NCI-H460 (cell line): ENCODE data around the gene NADSYN1. TPM values are rescaled to one million over a fixed set of nuclear protein-coding genes. Genes with fewer than 3 reads are reported as not detected.

Experiments
- DNase-seq: peaks from one replicate; pipeline ENCODE4 v3.0.0-alpha.2; 2016; ENCODE audit warnings: low read depth; ENCODE audit errors: extremely low read depth
- total RNA-seq: library from RNA; depleted of rRNA; stranded (reverse); fragments of >200 nt; shearing (Covaris generic); gene quantifications from 2 replicates; pipeline ENCODE4 v1.2.3, GENCODE V29; 2014

Gene NADSYN1
- total RNA-seq, 1 experiment from 2014 or later: 54.3 TPM

DNA sequence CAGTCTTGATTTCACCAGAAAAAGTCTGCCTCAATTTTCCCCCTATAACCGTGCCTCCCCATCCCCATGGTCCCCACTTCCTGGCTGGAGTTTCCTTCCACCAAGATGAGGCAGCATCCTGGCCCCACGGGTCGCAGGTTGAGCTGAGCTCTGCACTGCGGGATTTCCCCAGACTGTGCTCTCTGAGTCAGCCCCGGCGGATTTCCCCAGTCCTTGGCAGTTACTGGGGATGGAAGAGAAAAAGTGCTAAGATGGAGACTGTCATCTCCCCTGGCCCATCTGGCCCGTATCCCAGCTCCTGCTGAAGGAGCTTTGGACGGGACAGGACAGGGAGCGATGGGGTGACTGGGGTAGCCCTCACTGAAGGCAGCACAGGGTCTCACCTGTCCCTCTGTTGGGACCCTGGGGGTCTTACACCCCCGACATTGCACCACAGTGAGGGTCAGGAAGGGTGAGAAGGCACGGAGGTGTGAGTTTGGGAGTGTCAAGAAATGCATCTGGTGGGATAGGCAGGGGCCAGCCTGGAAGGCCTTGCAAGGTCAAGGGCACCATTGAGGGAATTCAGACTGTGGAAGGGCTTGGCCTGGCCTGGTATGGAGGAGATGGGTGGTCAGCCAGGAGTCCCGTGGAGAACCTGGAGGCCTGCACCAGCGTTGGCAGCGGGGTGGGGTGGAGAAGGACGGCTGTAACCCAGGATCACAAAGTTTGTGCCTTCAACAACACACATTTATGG, 36.5 kb downstream of the NADSYN1 start:
- no peak for DNase-seq

DNA sequence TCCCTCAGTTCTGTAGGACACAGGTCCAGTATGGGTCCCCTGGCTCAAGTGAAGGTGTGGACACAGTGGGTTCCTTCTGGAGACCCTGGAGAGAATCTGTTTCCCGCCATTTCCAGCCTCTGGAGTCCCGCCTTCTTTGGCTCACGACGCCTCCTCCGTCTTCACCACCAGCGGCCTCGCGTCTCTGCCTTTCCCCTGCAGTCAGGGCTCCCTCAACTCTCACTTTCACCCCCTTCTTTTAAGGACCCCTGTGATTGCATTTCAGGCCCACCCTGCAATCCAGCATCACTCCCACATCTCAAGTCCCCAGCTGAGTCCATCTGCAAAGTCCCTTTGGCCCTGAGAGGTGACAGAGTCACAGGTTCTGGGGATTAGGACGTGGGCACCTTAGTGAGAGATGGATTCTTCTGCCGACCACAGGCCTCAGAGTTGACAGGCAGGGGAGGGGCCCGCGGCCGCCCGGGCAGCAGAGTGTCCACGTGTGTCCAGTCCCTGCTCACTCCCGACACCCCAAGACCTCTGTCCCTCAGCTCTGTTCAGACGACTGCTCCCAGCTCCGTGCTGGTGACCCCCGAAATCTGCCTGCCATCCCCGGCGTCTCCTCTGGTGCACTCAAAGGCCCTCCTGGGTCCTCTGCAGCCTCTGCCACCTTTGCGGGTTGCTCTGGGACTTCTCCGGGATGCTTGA, 37.2 kb downstream of the NADSYN1 start:
- no peak for DNase-seq

DNA sequence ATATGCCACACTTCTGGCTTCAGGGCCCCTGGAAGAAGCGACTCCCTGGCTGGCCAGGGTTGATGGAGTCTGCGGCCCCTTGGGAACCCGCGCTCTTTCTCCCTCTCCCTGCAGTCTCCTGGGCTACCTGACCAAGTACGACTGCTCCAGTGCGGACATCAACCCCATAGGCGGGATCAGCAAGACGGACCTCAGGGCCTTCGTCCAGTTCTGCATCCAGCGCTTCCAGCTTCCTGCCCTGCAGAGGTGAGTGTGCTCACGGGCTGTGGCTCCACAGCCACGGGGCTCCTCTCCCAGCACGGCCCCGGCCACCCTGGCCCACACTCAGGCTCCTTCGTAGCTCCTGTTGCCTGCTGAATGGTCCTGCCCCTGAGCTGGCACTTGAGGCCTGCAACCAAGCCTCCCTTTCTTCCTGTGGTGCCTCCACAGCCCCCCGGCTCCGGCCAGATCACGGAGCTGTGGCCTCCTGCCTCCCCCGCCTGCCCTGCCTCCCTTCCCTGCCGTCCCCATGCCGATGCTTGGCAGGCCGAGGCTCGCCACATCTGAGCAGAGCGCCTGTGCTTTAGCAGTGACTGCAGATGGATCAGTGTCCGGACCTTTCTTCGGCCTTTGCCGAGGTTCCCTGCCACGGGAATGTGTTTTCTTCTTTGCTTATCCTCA, 37.9 kb downstream of the NADSYN1 start:
- no peak for DNase-seq

GRCh38 chr11:71491531-71491930, 38.5 kb downstream of the NADSYN1 start:
- no peak for DNase-seq

GRCh38 chr11:71491940-71492339, 38.9 kb downstream of the NADSYN1 start:
- DNase-seq: no peak

GRCh38 chr11:71495286-71496230, 42.6 kb downstream of the NADSYN1 start:
- DNase-seq: no peak

- no peak for DNase-seq
These were observed 43.4 kb downstream of the NADSYN1 start for GRCh38 chr11:71496421-71496820.

GRCh38 chr11:71498091-71498490, 45.1 kb downstream of the NADSYN1 start:
- no peak for DNase-seq

DNA sequence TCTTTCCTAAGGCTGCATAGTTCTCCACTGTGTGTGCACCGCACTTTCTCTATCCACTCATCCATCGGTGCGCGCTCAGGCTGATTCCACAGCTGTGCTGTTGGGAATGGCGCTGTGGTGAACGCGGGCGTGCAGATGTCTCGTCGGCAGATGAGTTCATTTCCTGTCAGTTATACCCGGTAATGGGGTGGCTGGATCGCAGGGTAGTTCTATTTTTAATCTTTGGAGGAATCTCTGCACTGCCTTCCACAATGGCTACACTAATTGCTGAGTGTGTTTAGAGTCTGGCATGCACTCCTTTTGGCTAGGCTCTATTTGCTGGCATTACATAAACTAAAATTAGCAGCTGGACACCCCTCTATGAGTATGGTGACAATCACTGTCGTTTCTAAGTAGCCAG, 46.1 kb downstream of the NADSYN1 start:
- DNase-seq: no peak

DNA sequence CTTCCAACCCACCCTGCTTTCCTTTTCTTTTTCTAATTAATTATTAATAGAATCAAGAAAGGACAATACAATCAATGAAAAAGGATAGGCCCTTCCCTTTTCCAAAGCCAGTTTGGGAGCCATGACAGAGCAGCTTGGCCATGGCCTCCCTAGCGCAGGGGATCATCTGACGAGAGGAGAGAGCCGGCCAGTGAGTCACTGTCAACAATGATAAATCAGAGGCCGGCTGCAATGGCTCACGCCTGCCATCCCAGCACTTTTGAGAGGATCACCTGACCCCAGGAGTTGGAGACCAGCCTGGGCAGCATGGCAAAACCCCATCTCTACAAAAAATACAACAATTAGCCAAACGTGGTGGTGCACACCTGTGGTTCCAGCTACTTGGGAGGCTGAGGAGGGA, 46.5 kb downstream of the NADSYN1 start:
- no peak for DNase-seq

DNA sequence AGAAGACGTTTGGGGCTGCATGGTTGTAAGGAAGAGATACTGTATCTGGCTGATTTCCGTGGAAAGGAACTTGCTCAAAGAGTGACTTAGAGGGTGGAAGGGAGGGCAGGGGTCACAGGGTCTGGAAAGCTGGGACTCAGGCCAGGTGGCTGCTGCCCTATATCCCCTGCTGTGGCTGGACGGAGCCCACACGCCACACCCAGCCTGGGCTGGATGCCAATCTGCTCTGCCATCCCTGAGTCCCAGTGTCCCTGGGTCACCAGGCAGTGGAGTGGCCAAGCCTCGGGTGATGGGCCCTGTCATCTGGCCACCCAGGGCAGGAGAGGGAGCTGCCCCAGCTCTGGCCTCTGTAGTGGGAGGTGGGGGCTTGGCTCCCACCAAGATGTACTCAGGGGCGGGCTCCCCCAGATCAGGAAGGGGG, 47.6 kb downstream of the NADSYN1 start:
- DNase-seq: no peak

DNA sequence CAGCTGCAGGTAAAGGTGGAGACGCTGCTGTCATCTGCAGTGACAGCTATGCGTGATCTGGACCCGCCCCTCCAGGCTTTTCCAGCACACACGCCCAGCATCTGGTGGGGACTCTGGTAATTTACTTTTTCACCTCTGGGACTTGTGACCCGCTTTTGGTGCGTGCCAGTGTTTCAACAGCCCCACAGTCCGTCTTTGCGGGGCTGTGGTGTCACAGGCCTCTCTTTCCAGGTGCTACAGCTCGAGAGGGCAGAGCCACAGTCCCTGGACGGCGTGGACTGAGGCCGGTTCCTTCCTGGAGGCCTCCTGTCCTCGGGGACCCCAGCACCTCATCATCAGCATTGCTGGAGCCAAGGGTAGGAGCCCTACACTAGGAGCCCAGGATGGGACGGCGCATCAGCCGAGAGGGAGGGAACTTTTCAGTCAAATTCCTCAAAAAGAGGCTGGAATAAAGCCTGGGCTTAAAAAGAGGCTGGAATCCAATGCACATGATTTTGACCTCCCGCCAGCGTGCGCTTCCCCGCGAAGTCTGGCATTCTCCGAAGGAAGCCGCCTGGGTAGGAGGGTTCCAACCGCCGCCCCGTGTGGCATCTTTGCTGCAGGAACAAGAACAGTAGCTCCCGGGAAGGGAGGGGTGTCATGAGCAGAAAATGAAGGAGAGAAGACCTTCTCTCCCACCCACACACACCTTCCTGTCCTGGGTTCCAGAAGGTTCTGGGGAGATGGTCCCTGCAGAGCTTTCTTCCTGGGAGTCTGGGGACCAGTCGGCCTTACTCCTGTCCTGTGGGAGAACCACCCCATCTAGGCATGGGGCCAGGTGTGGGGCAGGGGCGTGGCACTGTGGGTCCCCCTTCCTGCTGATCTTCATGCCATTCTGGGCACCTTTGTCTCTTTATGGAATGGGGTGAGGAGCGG, 48.3 kb downstream of the NADSYN1 start:
- DNase-seq: no peak

DNA sequence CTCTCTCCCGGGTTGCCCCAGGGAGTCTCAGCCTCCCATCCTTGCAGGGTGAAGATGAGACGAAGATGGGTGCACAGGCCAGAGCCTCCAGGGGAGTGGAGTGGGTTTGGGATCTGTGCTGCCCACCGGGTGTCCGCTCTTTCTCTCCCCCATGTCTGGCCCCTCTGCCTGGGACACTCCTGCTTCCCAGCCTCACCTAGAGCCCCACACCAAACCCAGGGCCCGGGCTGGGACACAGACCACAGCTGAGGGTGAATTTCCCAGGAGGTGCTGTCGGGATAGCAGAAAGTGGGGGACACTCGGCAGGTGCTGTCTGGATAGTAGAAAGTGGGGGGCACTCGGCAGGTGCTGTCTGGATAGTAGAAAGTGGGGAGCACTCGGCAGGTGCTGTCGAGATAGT, 49.0 kb downstream of the NADSYN1 start:
- no peak for DNase-seq

DNA sequence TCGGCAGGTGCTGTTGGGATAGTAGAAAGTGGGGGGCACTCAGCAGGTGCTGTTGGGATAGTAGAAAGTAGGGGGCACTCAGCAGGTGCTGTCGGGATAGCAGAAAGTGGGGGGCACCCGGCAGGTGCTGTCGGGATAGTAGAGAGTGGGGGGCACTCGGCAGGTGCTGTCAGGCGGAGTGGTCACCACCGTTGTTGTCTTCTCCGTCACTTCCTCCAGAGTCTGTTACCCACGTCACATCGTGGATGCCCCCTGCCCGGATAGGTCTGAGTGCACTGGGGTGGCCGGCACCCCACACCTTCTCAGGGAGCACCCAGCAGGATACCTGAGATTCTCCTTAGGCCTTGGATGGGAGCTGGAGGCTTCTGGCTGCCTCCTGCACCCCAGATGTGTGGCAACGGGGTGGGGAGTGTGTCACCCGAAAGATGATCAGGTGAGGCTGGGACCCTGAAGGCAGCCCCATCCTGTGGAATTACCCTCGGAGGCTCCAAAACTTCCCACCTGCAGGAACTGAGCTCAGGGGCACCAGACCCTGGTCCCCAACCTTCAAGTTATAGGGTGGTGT, 50.0 kb downstream of the NADSYN1 start:
- DNase-seq: no peak

DNA sequence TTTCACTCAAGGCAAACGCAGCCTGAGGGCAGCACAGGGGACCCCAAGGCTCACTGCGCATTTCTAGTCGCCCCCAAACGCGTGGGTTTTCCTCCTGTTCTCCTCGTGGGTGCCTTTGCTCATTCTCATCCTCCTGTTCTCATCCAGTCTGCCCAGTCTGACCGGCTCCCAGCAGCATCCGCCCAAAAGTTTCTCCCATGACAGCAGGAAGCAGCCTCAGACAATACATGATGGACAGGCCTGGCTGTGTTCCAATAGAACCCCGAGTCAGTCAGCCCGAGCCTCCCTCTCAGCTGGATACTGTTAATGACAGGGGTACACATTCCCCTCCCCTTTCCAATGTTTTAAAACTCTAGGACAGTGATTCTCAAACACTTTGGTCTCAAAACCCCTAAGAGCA, 51.5 kb downstream of the NADSYN1 start:
- no peak for DNase-seq

GRCh38 chr11:71505001-71505400, 52.0 kb downstream of the NADSYN1 start:
- DNase-seq: no peak

DNA sequence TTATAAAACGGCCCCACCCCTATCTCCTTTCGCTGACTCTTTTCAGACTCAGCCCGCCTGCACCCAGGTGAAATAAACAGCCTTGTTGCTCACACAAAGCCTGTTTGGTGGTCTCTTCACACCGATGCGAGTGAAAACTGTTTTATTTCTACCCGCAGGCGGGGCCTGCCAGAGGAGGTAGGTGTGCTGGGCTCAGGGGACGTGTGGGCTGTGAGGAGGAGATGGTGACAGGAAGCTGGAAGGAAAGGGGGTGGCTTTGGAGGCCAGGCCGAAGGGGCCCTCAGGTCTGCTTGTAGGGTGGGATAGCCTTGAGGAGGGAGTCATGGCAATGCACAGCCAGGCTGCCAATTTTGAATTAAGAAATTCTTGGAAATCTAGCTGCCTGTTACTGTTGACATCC, 52.8 kb downstream of the NADSYN1 start:
- no peak for DNase-seq

- DNase-seq: no peak
These were observed 54.1 kb downstream of the NADSYN1 start for GRCh38 chr11:71507102-71507501.
